HG03039 (cell line): Measurements from ENCODE around the gene ASIC1.

Experiments used
- ATAC-seq: cut with Tn5 transposase; IDR thresholded peaks from one replicate; pipeline ENCODE4 v1.9.1; 2021; ENCODE audit warnings: mild to moderate bottlenecking, moderate library complexity; ENCODE audit not compliant: unreplicated experiment

The ASIC1 gene

GRCh38 chr12:50040657-50041056, 16.7 kb upstream of the ASIC1 start:
- ATAC-seq: no peak

- no peak for ATAC-seq
Measured at GRCh38 chr12:50041062-50041860, 16.1 kb upstream of the ASIC1 start.

- ATAC-seq: no peak
Measured at GRCh38 chr12:50041962-50042361, 15.4 kb upstream of the ASIC1 start.

GRCh38 chr12:50042693-50043092, 14.7 kb upstream of the ASIC1 start:
- ATAC-seq: no peak

GRCh38 chr12:50043308-50043707, 14.1 kb upstream of the ASIC1 start:
- ATAC-seq: no peak

- ATAC-seq: no peak
Measured at GRCh38 chr12:50043854-50044253, 13.5 kb upstream of the ASIC1 start.

- ATAC-seq: no peak
Measured at GRCh38 chr12:50047693-50048250, 9.6 kb upstream of the ASIC1 start.

- ATAC-seq: no peak
Measured at GRCh38 chr12:50049254-50050118, 7.9 kb upstream of the ASIC1 start.

GRCh38 chr12:50050119-50050385, 7.3 kb upstream of the ASIC1 start:
- ATAC-seq: no peak

- no peak for ATAC-seq
Measured at GRCh38 chr12:50050410-50051098, 6.8 kb upstream of the ASIC1 start.

- ATAC-seq: no peak
Measured at GRCh38 chr12:50051101-50051806, 6.1 kb upstream of the ASIC1 start.

- no peak for ATAC-seq
Measured at GRCh38 chr12:50052544-50052943, 4.9 kb upstream of the ASIC1 start.

- no peak for ATAC-seq
Measured at GRCh38 chr12:50052964-50053363, 4.4 kb upstream of the ASIC1 start.

GRCh38 chr12:50053583-50053982, 3.8 kb upstream of the ASIC1 start:
- ATAC-seq: no peak

- ATAC-seq: no peak
Measured at GRCh38 chr12:50055831-50056638, 1.4 kb upstream of the ASIC1 start.

GRCh38 chr12:50056639-50056976, 788 bp upstream of the ASIC1 start:
- no peak for ATAC-seq

GRCh38 chr12:50057896-50058670, 687 bp downstream of the ASIC1 start:
- ATAC-seq: no peak

GRCh38 chr12:50058743-50059312, 1.4 kb downstream of the ASIC1 start:
- ATAC-seq: no peak
